DOHH2 (cell line): ENCODE data around the gene PRSS12.
"Not testable (repeated sequence)": the region's sequence is repeated elsewhere in the genome, so short reads cannot be mapped to it uniquely, and the experiment has no call there.

Experiments used
- H3F3A ChIP-seq: fragments of 200-600 bp; sonication (generic), shearing (Covaris generic); 2 replicates; pipeline ENCODE4 v1.6.0; 2016; ENCODE audit warnings: antibody characterized with exemption, mild to moderate bottlenecking; ENCODE audit not compliant: control insufficient read depth, insufficient read depth
- H3K27ac ChIP-seq: fragments of 200-600 bp; sonication (generic); 2 replicates; pipeline ENCODE4 v1.5.1; 2014; ENCODE audit warnings: low read depth, mild to moderate bottlenecking, low read length, moderate library complexity
- H3K27me3 ChIP-seq: fragments of 200-600 bp; sonication (generic); 2 replicates; pipeline ENCODE4 v1.6.1; 2014; ENCODE audit warnings: mild to moderate bottlenecking, low read length, mixed read lengths; ENCODE audit not compliant: control insufficient read depth
- H3K36me3 ChIP-seq: fragments of 200-600 bp; sonication (generic); 2 replicates; pipeline ENCODE4 v1.6.1; 2014; ENCODE audit warnings: mild to moderate bottlenecking, low read length, moderate library complexity, mixed read lengths; ENCODE audit not compliant: control insufficient read depth
- H3K4me1 ChIP-seq: fragments of 200-600 bp; sonication (generic); 2 replicates; pipeline ENCODE4 v1.6.1; 2014; ENCODE audit warnings: mild to moderate bottlenecking, low read length, mixed read lengths; ENCODE audit not compliant: control insufficient read depth
- H3K4me2 ChIP-seq: fragments of 200-600 bp; sonication (generic); 2 replicates; pipeline ENCODE4 v1.6.0; 2014; ENCODE audit warnings: mild to moderate bottlenecking, low read length, moderate library complexity
- H3K4me3 ChIP-seq: fragments of 200-600 bp; sonication (generic); 2 replicates; pipeline ENCODE4 v1.5.1; 2014; ENCODE audit warnings: mild to moderate bottlenecking, low read length, mixed read lengths
- H3K79me2 ChIP-seq: fragments of 200-600 bp; sonication (generic); 2 replicates; pipeline ENCODE4 v1.6.1; 2014; ENCODE audit warnings: mild to moderate bottlenecking, low read length, mixed read lengths; ENCODE audit not compliant: control insufficient read depth
- H3K9me2 ChIP-seq: fragments of 200-600 bp; sonication (generic); replicated peaks from 2 replicates; pipeline ENCODE4 v1.6.1; 2014; ENCODE audit warnings: mild to moderate bottlenecking, low read length, mixed read lengths; ENCODE audit not compliant: control insufficient read depth
- H3K9me3 ChIP-seq: fragments of 200-600 bp; sonication (generic); 2 replicates; pipeline ENCODE4 v1.6.1; 2014; ENCODE audit warnings: antibody characterized with exemption, low read length, mixed read lengths; ENCODE audit not compliant: control insufficient read depth, insufficient read depth
- H4K20me1 ChIP-seq: fragments of 200-600 bp; sonication (generic); 2 replicates; pipeline ENCODE4 v1.6.0; 2014; ENCODE audit warnings: low read depth, mild to moderate bottlenecking, antibody characterized with exemption, low read length, moderate library complexity; ENCODE audit not compliant: control insufficient read depth, insufficient read depth
- CTCF ChIP-seq: fragments of 200-600 bp; sonication (generic); IDR thresholded peaks from one replicate; pipeline ENCODE4 v1.5.1; 2014; ENCODE audit warnings: antibody characterized with exemption, mild to moderate bottlenecking, low read depth, low read length; ENCODE audit not compliant: poor library complexity, severe bottlenecking
- EZH2phosphoT487 ChIP-seq: fragments of 200-600 bp; sonication (generic); IDR thresholded peaks from 2 replicates; pipeline ENCODE4 v1.6.1; 2017; ENCODE audit warnings: borderline replicate concordance, mild to moderate bottlenecking, antibody characterized with exemption, low read length, moderate library complexity, mixed read lengths

PRSS12 gene

GRCh38 chr4:118397623-118397979 lies 44.8 kb upstream of the PRSS12 start:
- Histone ChIP-seq H3K27ac (no peak overlapping the region), H3K9me3 (no peaks in the 10 kb centered on the region), H3K27me3 (no peaks in the 10 kb centered on the region), H3K79me2 (no peaks in the 10 kb centered on the region), H3K9me2 (no peaks in the 10 kb centered on the region), H3F3A (no peaks in the 10 kb centered on the region), H3K4me1 (no peaks in the 10 kb centered on the region), H3K4me3 (no peak overlapping the region), H4K20me1 (no peaks in the 10 kb centered on the region), H3K36me3 (no peaks in the 10 kb centered on the region), H3K4me2 (no peak overlapping the region)
- TF ChIP-seq EZH2phosphoT487: no peak
- no peak for TF ChIP-seq CTCF

DNA sequence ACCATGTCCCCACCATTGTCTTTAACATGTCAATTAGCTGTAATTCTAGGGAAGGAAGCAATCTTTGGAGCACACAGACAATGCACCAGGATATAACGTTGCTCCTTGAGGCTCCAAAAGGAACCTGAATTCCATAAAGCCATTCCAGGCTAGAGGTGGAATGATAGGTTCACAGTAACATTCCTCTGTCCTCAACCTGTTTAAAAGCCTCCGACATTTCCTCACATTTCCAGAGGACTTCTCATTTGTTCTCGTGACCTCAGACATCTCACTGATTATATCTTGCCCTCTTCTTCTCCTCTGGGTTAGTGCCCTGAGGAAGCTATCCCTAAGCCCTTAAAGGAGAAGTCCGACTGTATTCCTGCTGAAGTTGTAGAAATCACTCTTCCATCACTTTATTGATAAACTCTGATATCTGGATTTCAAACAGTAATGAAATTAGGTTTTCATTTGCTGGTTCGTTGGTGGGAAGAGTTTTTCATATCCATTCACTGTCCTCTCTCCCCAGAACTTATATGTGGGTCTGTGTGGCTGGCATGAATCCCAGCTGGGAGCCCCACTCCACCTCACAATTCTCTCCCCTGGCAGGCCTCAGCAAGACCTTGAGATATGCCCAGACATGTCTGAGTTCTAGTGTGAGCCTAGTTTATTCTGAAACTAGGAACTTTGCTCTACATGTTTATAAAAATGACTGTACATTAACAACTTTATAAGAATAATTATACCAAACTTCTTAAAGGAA lies 44.2 kb upstream of the PRSS12 start:
- Histone ChIP-seq H4K20me1 (no peaks in the 10 kb centered on the region), H3K27me3 (no peaks in the 10 kb centered on the region), H3F3A (no peaks in the 10 kb centered on the region), H3K79me2 (no peaks in the 10 kb centered on the region), H3K4me1 (no peaks in the 10 kb centered on the region), H3K9me2 (no peaks in the 10 kb centered on the region), H3K4me2 (no peak overlapping the region), H3K9me3 (no peaks in the 10 kb centered on the region), H3K4me3 (no peak overlapping the region), H3K36me3 (no peaks in the 10 kb centered on the region), H3K27ac (no peak overlapping the region)
- TF ChIP-seq EZH2phosphoT487 (no peak), CTCF (no peak)

DNA sequence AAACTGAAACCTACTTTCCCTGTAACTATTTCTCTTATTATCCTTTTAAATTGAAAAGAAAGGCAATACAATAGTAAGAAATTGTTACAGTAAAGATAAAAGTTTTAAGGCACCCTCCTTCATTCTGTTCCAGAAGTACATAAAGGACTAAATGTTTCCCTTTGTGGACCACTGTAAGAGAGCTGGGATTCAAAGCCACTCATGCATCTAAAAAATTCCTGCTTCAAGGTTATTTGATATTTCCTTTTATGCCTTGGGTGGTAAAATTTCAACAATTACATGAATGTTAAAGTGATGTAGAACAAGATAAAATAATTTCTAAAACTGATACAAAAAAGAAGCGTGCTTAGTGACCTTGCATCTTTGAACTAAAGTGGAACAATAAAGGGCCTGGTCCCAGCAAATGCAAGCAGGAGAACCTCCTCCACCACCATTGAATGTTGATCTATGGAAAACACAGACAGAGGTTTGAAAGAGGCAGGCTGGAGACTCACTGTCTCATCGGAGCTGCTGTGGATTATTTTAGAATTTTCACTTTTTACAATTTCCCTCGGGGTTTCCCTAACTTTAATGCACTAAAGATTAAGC lies 42.3 kb upstream of the PRSS12 start:
- Histone ChIP-seq H3K36me3 (no peaks in the 10 kb centered on the region), H3K4me3 (no peak overlapping the region), H3K9me2 (no peaks in the 10 kb centered on the region), H4K20me1 (no peaks in the 10 kb centered on the region), H3F3A (no peaks in the 10 kb centered on the region), H3K9me3 (no peaks in the 10 kb centered on the region), H3K4me1 (no peaks in the 10 kb centered on the region), H3K27ac (no peak overlapping the region), H3K27me3 (no peaks in the 10 kb centered on the region), H3K4me2 (no peak overlapping the region), H3K79me2 (no peaks in the 10 kb centered on the region)
- TF ChIP-seq EZH2phosphoT487 (no peak), CTCF (no peak)

- not testable (repeated sequence) for H3K27ac ChIP-seq, H3K9me2 ChIP-seq, H4K20me1 ChIP-seq, H3K4me3 ChIP-seq, H3K79me2 ChIP-seq, H3K9me3 ChIP-seq, H3K4me1 ChIP-seq, H3K4me2 ChIP-seq, H3F3A ChIP-seq, H3K27me3 ChIP-seq, H3K36me3 ChIP-seq
These were observed 39.7 kb upstream of the PRSS12 start for GRCh38 chr4:118392509-118392908.
